Thymus (tissue), 11 donors: ENCODE measurements around the gene KRT72. TPM values are rescaled to one million over a fixed set of nuclear protein-coding genes. Genes with fewer than 3 reads are reported as not detected.

Experiments
- DNase-seq, 9 donors: peaks; one replicate each; pipeline ENCODE4 v3.0.0-alpha.2; 2013; ENCODE audit warnings: low spot score in 9 of 9, low read depth in 6 of 9, missing footprints in 1 of 9
- H3K27ac ChIP-seq, 2 donors: one replicate each; pipeline ENCODE4 v1.5.1; 2013; ENCODE audit warnings: control low read depth in 1 of 2, low read depth in 1 of 2, low read length in 1 of 2, mild to moderate bottlenecking in 1 of 2, moderate library complexity in 1 of 2
- H3K27me3 ChIP-seq, 2 donors: one replicate each; pipeline ENCODE4 v1.5.1; 2013; ENCODE audit warnings: low read length in 1 of 2; ENCODE audit not compliant: control insufficient read depth in 2 of 2, insufficient read depth in 1 of 2
- H3K36me3 ChIP-seq, 2 donors: one replicate each; pipeline ENCODE4 v1.5.1; 2013; ENCODE audit warnings: low read length in 1 of 2, mild to moderate bottlenecking in 1 of 2, moderate library complexity in 1 of 2; ENCODE audit not compliant: control insufficient read depth in 2 of 2, insufficient read depth in 2 of 2
- H3K4me1 ChIP-seq, 2 donors: one replicate each; pipeline ENCODE4 v1.5.1; 2013; ENCODE audit warnings: low read length in 2 of 2; ENCODE audit not compliant: control insufficient read depth in 2 of 2, insufficient read depth in 2 of 2
- H3K4me3 ChIP-seq, 2 donors: one replicate each; pipeline ENCODE4 v1.5.1; 2013; ENCODE audit warnings: low read length in 2 of 2, control low read depth in 1 of 2, mild to moderate bottlenecking in 1 of 2
- H3K9me3 ChIP-seq, 2 donors: one replicate each; pipeline ENCODE4 v1.5.1; 2013; ENCODE audit warnings: low read length in 1 of 2, mild to moderate bottlenecking in 1 of 2; ENCODE audit not compliant: control insufficient read depth in 2 of 2, insufficient read depth in 1 of 2
- WGBS: extraction: QIAGEN DNeasy Blood & Tissue Kit; methylation state at CpG from one replicate; pipeline ENCODE4 v1.1.7; 2013; 5-methylcytosine and 5-hydroxymethylcytosine counted together
- polyA plus RNA-seq: library from polyadenylated mRNA; stranded (reverse); fragments of 200-250 nt; gene quantifications from one replicate; pipeline ENCODE4 v1.2.3, GENCODE V29; 2013
- total RNA-seq: library from RNA; stranded (reverse); fragments of 120-200 nt; gene quantifications from one replicate; pipeline ENCODE4 v1.2.4, GENCODE V29; 2013
- donor health status: healthy.

KRT72 gene
- total and polyA plus RNA-seq, 2 donors, result 0.33 to 12.0 TPM

DNA sequence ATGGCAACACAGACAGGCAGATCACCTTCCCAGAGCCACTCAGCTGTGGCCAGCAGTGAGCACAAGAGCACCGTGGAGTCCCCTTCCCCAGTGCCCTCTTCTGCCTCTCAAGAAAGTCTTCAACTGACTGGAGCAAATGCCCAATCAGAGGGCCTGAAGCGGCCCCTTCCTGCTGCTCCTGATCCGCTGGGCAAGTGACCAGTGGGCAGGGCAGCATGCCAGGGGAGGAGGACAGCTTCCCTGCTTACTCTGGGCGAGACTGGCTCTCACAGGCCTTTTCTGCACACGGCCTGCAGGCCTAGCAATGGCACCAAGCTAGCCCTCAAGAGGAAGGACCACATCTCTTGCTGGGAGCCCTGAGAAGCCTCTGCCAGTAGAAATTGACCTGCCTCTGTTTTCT lies 49.2 kb downstream of the KRT72 start:
- no peak for DNase-seq
- Histone ChIP-seq H3K36me3 (no peaks in the 10 kb centered on the region), H3K27me3 (peaks cover 0 to 2% of the 10 kb centered on the region in 2 donors), H3K27ac (no peak overlapping the region), H3K4me1 (no peaks in the 10 kb centered on the region), H3K4me3 (no peak overlapping the region), H3K9me3 (peaks cover 0 to 1% of the 10 kb centered on the region in 2 donors)
- 86% methylated on average over 5 of the region's 5 CpGs for WGBS

DNA sequence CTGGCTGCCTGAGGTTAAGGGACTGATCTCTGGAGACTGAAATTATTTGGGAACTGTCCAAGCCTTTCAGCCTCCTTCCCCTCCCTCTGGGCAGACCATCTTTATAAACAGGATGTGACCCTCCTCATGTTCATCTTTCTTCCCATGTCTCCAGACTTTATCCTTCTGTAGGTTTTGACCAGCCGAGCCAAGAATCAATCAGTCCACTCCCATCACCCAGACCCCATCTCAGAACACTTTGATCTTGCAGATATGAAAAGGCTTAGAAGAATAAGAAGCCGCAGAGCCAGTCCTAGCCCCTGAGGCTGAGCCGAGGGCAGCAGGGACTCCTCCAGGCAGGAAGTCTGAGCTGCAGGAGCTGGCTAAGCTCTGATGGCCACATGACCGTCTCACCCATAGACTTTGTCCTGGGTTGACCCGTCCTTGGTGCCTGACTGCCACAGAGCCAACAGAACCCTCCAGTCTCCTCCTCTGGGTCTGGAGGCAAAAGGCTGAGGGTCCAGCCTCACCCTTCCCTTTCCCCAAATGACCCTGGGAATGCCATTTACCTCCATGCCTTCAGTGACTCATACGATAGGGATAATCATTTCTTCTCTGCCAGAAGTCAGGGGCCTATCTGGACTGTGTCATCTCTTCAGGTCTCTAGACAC lies 49.9 kb downstream of the KRT72 start:
- H3K27me3 ChIP-seq, result peaks cover 0 to 2% of the 10 kb centered on the region in 2 donors
- peaks cover 0 to 1% of the 10 kb centered on the region in 2 donors for H3K9me3 ChIP-seq
- H3K4me1 ChIP-seq, result no peaks in the 10 kb centered on the region
- H3K36me3 ChIP-seq, result no peaks in the 10 kb centered on the region
- DNase-seq, result no peak
- H3K4me3 ChIP-seq, result no peak overlapping the region
- H3K27ac ChIP-seq, result no peak overlapping the region
- 78% methylated on average over 6 of the region's 6 CpGs for WGBS

DNA sequence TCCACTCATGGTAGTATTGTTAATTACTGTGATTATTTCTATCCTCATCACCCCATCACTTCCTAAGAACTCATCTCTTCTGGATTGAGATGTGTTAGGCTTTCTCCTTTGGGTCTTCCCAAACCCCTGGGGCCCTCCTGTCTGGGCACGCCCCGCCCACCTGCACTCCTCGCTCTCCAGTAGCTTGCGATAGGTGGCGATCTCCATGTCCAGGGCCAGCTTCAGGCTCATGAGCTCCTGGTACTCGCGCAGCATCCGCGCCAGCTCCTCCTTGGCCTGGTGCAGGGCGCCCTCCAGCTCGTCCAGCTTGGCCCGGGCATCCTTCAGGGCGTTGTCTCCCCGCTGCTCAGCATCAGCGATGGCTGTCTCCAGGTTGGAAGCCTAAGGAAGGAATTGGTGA lies 55.1 kb downstream of the KRT72 start:
- H3K9me3 ChIP-seq, result no peaks in the 10 kb centered on the region
- H3K36me3 ChIP-seq, result no peaks in the 10 kb centered on the region
- peaks cover 0 to 2% of the 10 kb centered on the region in 2 donors for H3K27me3 ChIP-seq
- H3K4me1 ChIP-seq, result peaks cover 0 to 3% of the 10 kb centered on the region in 2 donors
- no peak overlapping the region for H3K4me3 ChIP-seq
- no peak overlapping the region for H3K27ac ChIP-seq
- no peak for DNase-seq
- whole genome bisulfite sequencing, result 94% methylated on average over 15 of the region's 15 CpGs

DNA sequence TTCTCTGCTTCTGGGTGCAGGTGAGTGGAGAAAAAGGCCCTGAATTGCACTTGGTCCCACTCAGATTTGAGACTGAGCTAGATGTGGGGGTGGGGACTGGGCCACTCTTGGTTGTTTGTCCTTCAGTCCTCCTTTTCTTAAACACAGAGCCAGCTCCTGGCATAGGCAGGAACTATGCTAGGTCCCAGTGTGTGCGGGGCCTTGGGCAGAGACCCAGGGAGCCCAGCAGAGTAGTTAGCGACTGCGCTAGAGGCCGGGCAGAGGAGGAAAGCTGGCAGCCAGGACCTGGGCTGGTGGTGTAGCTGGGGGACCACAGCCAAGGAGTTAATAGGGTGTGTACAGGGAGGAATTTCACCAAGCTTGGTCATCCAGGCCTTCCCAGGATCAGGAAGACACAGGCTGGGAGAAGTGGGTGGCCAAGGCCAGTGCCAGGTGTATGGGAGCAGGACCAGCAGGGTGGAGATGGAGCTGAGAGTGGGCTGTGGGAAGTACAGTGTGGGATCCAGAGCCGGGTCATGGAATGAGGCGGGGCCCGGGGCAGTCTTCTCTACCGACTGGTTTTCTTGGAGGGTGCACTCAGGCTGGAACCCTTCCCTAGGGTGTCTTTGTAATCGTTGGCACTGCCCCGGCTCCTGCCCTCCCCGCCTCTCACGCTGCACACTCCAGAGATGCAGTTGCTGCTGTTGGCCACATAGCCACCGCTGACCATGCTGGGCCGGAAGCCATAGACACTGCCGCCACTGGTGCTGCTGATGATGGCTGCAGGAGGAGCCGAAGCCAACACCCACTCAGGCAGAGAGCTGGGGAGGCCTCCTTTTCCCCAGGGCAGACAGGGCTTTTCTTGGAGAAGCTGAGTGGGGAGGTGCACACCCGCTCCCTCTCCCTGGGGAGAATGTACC lies 57.0 kb downstream of the KRT72 start:
- no peak for DNase-seq
- Histone ChIP-seq H3K9me3 (no peaks in the 10 kb centered on the region), H3K4me1 (peaks cover 0 to 3% of the 10 kb centered on the region in 2 donors), H3K27ac (no peak overlapping the region), H3K36me3 (no peaks in the 10 kb centered on the region), H3K27me3 (peaks cover 0 to 2% of the 10 kb centered on the region in 2 donors), H3K4me3 (no peak overlapping the region)
- 89% methylated on average over 17 of the region's 17 CpGs for WGBS

DNA sequence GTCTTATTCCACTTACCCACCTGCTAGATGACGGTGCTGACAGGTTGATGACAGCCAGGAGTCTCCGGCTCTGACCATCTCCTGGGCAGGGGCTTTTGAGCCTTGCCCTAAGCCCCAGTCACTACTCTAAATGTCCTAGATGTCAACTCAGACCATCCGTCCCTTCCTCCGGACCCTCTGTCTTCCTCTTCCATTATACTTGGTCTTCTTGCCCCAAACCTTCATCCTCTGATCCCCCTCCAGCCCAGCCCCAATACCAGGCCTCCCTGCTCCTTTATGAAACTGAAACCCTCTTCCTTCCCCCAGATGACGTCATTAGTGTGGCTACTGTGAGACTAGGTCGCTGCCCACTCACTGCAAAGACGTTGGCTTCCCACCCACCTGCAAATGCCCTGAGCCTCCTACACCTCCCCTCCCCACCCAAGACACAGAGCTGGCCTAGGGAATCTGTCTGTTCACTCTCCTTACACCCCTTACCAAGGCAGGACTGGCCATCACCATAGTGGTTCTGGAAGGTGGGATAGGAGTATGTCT lies 58.4 kb downstream of the KRT72 start:
- Histone ChIP-seq H3K27ac (no peak overlapping the region), H3K4me1 (peaks cover 0 to 3% of the 10 kb centered on the region in 2 donors), H3K9me3 (no peaks in the 10 kb centered on the region), H3K36me3 (no peaks in the 10 kb centered on the region), H3K27me3 (peaks cover 0 to 2% of the 10 kb centered on the region in 2 donors), H3K4me3 (no peak overlapping the region)
- DNase-seq, result no peak
- 80% methylated on average over 7 of the region's 7 CpGs for WGBS

DNA sequence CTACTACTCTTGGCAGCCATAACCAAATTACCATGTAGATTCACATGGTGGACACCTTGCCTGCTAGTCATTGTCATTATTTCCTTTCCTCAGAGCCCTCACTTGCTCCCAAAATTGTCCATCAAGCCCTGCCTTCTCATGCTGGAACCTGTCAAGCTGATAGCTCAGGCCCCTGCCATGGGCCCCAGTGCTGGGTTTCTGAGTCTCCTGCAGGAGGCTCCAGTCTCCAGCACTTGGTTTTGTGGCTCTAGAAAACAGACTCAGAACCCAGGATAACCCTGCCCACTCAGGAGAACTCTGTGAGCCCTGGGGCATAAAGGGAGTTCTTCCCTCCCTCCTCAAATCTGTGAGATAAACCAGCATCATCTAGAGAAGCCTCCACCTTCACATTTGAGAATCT lies 59.1 kb downstream of the KRT72 start:
- no peaks in the 10 kb centered on the region for H3K9me3 ChIP-seq
- H3K27me3 ChIP-seq, result peaks cover 0 to 2% of the 10 kb centered on the region in 2 donors
- H3K4me1 ChIP-seq, result peaks cover 0 to 3% of the 10 kb centered on the region in 2 donors
- H3K4me3 ChIP-seq, result no peak overlapping the region
- DNase-seq, result no peak
- no peak overlapping the region for H3K27ac ChIP-seq
- H3K36me3 ChIP-seq, result no peaks in the 10 kb centered on the region

DNA sequence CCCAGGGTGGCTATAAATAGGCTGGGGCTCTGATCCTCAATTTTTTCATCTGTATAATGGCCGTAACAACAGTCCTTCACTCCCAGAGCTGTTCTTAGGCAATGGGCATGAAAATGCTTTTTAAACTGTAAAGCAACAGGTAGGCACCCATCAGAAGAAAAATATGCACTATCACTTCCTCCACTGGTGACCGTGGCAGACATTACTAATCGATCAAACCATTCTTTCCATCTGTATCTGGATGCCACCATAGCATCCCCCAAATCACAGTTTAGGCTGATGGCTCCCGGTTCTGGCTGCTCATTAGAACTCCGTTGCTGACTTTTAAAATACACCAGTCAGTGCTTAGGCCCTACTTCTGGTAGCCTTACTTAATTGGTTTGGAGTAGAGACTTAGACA lies 59.6 kb downstream of the KRT72 start:
- Histone ChIP-seq H3K4me3 (no peak overlapping the region), H3K36me3 (no peaks in the 10 kb centered on the region), H3K4me1 (peaks cover 0 to 3% of the 10 kb centered on the region in 2 donors), H3K27me3 (peaks cover 0 to 2% of the 10 kb centered on the region in 2 donors), H3K27ac (no peak overlapping the region), H3K9me3 (no peaks in the 10 kb centered on the region)
- no peak for DNase-seq
- WGBS, result 94% methylated on average over 5 of the region's 5 CpGs

DNA sequence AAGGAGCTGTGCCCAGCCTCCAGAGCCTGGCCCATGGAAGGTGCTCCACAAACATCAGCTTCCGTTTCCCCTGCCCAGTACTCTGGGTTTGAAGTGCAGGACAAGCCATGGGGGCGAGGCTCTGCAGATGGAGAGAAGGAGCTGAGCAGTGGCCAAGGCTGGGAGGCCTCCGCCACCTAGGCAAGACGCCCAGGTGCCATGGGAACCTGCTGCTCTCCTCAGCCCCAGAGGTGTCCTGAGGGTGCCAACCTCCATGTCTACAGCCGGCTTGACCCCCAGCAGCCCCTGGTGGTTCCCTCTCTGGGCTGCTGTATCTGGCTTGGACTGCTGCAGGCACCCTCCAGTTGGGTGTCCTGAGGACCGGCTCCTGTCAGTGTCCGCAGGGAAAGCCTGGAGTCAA lies 60.7 kb downstream of the KRT72 start:
- Histone ChIP-seq H3K9me3 (no peaks in the 10 kb centered on the region), H3K27me3 (peaks cover 0 to 2% of the 10 kb centered on the region in 2 donors), H3K27ac (no peak overlapping the region), H3K4me3 (no peak overlapping the region), H3K4me1 (peaks cover 0 to 3% of the 10 kb centered on the region in 2 donors), H3K36me3 (no peaks in the 10 kb centered on the region)
- WGBS, result 96% methylated on average over 7 of the region's 7 CpGs
- no peak for DNase-seq

DNA sequence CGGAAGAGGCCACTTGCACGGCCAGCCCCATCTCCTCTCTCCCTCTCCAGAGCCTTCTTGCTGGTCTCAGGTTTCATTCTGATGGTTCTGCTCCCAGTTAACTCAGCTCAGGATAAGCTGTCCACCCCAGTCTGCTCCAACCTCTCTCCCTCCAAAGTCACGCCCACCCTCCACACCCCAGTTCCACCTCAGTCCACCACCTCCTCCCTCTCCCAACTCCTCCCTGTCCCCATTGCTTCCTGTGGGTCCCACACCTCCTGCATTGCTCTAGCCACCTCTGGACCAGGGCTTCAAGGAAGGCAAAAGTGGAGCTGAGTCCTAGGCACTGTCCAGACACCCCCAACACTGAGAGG lies 61.5 kb downstream of the KRT72 start:
- Histone ChIP-seq H3K4me3 (no peak overlapping the region), H3K27me3 (peaks cover 0 to 2% of the 10 kb centered on the region in 2 donors), H3K4me1 (peaks cover 0 to under 1% of the 10 kb centered on the region in 2 donors), H3K9me3 (no peaks in the 10 kb centered on the region), H3K36me3 (no peaks in the 10 kb centered on the region), H3K27ac (no peak overlapping the region)
- DNase-seq, result no peak
- WGBS, result 94% methylated on average over 3 of the region's 3 CpGs
